Stimulated activated CD8-positive, alpha-beta memory T cell treated with anti-CD3 and anti-CD28 coated beads, Interleukin-4, amount 100 ng/mL, for 24 hours (primary cell): Measurements from ENCODE around the gene AKAP1.
"Not testable (repeated sequence)": the region's sequence is repeated elsewhere in the genome, so short reads cannot be mapped to it uniquely, and the experiment has no call there.

Source experiments
- DNase-seq: peaks from one replicate; pipeline ENCODE4 v3.0.0-alpha.2; 2020; ENCODE audit warnings: low read depth

Gene AKAP1

DNA sequence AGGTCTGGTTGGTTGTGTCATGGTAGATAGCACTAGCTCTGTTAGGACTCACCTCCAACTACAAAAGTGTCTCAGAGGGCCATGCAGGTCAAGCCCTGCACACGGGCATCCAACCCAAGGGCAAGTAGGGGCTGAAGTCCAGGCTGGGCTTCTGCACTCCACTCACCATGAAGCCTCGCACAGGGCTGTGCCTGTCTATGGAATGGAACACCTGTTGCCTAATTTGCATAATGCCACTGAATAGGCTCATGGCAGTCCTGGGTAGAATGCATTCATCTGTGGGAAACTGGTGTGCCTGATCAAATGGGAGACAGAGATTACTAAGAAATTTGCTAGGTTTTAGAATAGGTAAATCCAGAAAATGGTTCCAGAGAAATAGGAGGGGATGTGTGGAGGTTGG, 8.0 kb upstream of the AKAP1 start:
- no peak for DNase-seq

DNA sequence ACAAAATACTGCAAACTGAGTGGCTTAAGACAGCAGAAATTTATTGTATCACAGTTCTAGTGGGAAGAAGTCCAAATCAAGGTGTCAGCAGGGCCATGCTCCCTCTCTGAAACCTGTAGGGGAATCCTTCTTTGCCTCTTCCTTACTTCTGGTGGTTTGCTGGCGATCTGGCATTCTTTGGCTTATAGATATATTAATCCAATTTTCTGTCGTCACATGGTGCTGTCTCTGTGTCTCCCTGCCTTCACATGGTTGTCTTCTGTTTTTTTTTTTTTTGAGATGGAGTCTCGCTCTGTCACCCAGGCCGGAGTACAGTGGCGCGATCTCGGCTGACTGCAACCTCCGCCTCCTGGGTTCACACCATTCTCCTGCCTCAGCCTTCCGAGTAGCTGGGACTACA, 6.8 kb upstream of the AKAP1 start:
- DNase-seq: no peak

DNA sequence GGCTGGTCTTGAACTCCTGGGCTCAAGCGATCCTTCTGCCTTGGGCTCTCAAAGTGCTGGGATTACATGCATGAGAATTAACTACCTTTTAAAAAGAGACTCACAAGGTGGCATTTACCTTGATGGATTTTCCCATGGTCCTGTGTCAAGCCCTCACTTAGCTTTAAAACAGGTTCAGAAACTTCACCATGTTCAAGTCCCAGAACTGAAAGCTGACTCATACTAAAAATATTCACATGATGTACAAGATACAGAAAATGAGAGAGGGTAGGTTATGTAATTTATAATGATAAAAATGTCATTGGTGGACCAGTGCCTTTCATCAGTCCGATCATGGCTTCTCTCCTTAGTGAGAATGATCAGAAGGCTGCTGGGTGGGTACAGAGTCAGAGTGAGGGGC, 4.3 kb upstream of the AKAP1 start:
- no peak for DNase-seq

DNA sequence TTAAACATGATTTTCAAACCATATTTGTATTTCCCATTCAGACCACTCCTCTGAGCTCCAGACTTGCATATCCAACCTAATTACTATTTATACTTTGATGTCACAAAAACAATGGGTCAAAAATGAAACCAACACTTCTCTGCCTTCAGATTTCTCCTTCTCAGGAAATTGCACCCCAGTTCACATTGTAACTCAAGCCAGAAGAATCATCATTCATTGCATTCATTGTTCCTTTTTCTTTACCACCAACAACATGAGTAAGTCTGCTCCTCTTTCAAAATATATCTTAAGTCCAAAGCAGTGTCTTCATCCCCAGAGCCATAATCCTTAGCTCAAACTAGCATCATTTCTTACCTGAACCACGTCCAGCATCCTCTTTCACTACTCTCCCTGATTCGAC, 2.6 kb upstream of the AKAP1 start:
- no peak for DNase-seq

DNA sequence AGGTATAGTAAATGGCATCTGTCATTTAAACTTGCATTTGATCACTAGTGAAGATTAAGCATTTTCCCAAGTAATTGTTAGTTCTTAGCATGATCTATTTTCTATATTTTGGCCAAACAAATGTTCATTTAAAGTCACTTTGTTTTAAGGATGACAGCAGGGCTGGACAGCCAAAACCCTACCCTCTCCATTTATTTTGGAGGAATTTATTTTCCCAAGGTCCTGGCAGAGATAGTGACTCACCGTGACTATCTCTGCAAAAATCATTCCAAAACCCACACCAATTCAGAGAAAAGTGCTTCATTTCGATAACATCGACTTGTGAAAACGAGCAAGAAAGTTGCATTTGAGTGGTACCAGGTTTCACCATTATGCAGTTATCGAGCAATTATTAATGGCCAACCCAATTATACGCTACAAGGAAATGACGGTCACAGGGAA, 665 bp upstream of the AKAP1 start:
- DNase-seq: no peak

DNA sequence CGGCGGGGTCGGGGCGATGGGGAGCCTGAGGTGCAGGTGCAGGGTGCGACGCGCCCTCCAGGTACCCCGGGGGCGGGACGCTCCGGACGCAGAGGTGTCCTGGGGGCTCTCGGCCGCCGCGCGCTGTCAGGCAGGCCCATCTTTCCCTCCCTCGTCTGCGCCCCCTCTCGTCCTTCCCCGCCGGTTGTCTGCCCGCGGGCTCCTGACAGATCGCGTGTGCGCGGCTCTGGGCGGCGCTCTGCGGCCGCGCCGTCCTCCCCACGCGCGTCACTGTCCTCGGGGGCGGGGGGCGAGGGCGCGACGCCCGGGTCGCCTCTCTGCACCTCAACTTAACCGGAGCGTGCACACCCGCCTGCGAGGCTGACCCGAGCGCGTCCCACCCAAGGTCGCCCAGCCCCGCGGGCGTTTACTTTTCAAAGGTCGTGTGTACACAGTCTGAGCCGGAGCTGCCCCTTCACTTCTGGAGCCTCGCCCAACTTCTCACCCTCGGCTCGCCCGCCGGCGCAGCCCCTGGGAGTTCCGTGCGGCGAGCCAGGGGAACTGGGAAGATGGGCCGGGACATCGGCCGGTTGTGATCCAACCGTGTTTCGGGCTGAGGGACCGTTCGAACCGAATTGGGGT, 512 bp downstream of the AKAP1 start:
- peak; percentile 35 for DNase-seq

DNA sequence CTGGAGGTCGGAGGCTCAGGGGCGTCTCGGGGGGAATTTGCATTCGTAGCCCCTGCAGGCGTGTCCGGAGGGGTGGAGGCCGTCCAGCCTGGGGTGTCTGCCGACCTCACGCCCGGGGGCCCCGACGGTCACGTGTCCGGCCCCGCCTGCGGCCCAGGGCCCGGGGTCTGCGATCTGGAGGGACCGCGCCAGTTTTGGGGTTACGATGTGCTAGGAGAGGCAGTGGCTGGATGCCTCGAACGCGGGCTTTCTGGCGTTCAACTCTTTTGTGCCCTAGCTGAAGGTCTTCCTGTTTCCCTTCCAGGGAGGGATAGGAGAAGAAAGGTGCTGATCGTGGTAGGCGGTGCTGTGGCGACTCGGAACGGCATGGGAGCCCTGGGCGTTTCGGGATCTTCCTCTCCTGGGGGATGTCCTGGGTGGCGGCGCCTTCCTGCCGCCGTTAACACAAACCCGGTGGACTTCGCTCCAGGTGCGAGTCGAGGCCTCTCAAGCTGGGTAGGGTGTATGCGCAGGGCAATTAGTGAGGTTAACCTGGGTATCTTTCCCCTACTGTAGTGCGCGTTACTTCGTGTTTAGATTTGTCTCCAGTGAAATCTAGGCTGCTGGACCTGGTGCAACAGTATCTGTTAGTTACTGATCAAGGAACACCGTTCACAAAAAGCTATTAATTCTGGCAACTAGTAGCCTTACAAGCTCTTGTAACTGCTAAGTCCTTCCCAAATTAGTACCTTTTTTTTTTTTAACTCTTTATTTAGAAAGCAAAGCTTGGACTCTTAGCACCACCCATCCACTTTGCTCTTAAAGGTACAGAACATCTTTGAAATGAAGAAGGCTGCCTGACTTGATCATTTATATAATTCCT, 1.3 kb downstream of the AKAP1 start:
- no peak for DNase-seq

DNA sequence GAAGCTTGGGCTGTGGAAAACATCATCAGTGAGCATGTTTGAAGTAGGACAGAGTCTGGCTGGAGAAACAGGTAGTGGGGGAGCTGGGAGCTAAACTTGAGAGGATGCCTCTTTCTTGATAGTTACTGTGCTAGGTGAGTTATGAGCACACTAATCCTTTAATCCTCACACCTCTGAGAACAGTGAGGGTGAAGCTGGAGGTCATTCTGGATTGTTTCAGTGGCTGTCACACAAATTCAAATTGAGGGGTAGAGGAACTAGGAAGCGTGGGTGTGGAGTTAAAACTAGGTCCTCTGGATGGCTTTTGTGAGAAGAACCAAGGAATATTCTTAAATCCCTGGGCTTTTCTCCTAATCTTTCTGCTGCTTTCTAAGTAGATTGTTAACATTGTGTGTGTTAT, 3.3 kb downstream of the AKAP1 start:
- no peak for DNase-seq

DNA sequence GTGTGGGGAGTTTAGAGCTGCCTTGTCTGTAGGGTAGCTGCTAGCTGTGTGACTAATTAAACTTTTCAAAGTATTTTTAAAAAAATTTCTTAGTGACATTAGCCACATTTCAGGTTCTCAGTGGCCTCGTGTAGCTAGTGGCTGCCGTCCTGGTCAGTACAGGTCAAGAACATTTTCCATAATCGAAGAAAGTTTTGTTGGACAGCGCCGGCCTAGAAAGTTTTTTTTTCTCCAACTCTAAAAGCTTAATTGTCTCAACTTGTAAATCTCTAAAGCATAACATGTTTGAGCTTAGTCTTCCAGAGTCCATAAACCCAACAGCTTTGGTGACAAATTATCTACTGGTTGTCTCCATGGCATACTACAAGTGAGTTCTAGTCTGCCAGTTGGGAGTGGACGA, 4.3 kb downstream of the AKAP1 start:
- DNase-seq: no peak

DNA sequence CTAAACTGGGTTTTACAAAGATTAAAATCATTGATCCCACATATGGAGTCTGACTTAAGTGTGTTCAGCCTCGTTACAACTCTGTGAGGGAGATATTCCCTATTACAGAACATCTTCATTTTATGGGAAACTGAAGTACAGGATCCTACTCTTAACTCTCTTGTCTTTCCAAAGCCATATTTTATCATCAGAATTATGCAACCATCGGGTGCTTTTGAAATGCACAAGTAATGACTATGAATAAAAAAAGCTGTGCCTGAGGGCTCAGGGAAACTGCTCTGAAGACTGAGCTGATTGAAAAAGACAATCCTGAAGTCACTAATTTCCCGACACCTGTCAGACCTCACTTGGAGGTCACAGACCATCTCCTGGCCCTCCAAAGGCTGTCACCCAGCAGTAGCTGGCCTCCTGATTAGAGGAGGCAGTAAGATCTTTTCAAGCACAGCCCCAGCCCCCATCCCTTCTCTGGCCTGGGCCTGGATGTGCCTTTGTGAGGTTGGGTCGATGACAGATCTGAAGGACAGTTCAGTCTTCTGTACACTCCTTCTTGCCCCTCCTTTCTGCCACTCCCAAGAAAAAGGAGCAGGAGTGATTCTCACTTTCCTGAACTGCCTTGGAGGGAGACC, 5.6 kb downstream of the AKAP1 start:
- DNase-seq: no peak

DNA sequence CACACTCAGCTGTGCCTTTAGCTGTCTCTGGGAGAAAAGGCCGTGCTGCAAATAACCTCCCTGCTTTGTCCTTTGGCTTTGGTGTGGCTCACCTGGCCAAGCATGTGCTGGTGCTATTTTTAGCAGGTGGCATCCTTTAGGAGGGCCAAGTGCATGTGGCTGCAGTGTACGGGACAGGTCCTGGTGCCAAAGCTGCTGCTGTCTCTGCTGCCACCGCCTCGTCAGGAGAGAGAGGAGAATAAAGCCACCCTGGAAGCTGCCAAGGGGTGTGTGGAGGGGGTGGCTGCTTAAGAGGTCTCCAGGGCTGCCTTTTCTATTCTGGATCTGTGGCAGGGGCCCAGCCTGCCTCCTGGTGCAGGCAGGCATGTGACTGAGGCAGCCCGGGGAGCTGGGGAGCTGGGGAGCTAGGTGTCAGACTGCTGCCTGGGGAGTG, 6.2 kb downstream of the AKAP1 start:
- DNase-seq: no peak

DNA sequence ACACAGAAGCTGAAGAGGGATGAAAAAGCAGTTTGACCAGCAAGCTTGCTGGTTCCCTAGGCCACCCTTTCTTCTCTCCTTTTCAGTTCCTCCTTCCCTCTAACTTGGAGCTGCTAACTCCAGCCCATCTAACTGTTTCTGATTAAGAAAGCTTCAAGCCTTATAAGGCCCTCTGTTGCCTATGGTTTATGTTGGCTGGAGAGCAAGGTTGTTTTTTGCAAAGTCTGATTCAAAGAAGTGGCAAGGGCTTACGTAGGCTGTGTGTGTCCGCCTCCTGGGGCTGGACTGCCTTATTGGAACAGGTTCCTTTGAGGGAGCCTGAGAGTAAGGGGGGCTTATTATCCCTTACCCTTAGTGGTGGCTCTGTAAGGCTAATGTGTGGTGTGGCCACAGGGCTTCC, 7.1 kb downstream of the AKAP1 start:
- no peak for DNase-seq

DNA sequence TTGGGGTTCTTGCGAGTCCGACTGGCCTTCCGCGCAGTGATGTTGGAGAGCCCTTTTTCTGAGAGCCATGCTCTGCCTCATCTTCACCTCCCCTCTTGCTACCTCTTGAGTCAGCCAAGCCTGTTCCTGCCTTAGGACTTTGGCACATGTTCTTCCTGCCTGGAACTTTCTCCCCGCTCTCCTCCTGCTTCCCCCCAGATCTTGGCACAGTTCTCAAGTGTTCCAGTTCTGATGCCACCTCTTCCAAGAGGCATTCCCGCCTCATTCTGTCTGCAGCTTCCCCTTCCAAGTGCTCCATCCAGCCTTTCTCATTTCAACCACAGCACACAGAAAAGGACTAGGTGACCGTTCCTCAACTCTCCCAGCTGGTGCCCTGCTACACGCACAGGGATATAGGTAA, 7.7 kb downstream of the AKAP1 start:
- no peak for DNase-seq

DNA sequence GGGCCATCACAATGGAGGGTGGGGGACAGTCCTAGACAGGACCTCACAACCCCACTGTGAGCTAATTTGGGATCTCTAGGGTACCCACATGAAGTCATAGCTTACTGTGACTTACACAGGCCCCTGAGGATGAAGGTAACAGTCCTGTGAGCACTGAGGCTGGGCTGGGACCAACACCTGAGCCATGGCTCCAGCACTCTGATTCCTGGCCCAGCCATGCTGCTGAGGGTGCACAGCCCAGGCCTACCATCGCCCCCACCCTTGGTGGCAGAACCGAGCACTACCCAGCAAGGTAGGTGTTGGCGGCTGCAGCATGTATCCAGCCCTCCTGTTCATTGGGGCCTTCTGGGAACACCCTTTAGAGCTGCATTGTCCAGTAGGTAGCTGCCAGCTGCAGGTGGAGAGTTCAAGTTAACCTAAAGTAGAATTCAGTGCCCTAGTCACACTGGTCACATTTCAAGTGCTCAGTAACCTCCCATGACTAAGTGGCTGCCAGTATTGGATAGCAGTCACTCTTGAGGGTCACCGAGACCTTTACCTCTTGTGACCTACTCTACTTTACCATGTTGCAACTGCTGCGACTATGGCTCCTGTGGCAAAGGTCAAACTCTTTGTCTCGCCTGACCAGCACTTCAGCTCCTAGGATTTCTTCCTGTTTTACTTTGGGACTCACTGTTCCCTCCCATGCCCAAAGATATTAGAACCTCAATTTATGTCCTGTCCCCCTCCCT, 11.6 kb downstream of the AKAP1 start:
- DNase-seq: no peak

DNA sequence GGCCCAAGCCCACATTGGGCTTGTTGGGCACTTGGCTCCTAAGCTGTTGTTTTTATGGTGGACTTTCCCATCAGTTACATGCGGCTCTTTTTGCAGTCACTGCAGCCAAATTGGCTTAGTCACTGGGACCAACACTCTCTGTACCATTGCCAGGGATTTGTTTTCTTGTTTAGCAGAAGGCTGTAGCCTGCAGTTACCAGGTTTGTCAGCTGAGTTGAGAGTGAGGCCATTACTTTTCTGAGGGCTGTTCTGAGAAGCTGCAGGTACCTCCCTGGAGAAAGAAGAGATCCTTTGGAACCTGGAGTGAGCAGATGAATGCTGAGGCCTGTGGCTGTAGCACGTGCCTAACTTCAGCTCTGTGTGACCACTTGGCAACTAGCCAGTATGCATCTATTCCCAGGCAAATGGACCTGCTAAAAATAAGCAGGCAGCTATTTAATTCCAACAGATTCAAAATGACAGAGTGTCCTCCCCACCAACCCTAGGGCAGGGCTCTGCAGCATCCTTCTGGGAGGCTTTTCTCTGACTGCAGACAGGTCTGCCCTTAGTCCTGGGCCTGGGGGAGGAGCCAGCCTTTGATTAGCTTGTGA, 12.9 kb downstream of the AKAP1 start:
- no peak for DNase-seq

DNA sequence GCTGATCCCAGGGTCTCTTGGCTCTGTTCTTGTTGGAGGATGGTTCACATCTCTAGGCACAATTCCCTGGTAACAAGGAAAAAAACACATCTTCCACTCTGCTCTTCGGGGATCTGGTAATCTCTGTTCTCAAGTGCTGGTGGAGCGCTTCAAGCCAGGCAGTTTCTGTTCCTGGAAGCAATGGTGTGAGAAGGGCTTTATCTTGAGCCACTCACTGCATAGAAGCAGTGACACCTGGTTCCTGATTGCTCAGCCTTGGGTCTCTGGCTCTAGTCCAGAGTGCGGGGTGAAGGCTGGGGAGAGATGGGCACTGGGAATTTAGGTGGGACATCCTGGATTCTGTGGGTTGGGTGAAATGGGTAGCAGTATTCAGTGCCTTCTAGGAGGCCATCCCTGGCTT, 14.1 kb downstream of the AKAP1 start:
- no peak for DNase-seq

DNA sequence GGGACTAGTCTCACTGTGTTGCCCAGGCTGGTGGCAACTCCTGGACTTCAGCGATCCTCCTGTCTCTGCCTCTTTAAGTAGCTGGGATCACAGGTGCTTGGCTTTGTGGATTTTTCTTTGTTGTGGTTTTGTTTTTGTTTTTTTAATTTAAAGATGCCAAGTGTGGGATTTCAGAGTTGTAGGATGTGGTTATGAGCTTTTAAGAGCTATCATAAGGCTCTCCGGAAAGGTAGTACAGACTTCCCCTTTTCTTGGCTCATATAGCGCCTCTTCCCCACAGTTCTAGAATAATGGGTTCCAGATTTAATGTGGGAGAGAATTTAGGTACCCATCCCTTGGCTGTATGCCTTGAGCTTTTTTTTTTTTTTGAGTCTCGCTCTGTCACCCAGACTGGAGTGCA, 17.1 kb downstream of the AKAP1 start:
- DNase-seq: no peak

DNA sequence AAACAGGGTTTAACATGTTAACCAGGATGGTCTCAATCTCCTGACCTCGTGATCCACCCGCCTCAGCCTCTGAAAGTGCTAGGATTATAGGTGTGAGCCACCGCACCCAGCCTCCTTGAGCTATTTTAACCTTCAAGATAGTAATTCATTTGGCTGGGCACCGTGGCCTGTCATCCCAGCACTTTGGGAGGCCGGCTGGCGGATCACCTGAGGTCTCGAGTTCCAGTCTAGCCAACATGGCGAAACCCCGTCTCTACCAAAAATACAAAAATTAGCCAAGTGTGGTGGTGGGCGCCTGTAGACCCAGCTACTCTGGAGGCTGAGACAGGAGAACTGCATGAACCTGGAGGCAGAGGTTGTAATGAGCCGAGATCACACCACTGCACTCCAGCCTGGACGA, 17.6 kb downstream of the AKAP1 start:
- DNase-seq: not testable (repeated sequence)

DNA sequence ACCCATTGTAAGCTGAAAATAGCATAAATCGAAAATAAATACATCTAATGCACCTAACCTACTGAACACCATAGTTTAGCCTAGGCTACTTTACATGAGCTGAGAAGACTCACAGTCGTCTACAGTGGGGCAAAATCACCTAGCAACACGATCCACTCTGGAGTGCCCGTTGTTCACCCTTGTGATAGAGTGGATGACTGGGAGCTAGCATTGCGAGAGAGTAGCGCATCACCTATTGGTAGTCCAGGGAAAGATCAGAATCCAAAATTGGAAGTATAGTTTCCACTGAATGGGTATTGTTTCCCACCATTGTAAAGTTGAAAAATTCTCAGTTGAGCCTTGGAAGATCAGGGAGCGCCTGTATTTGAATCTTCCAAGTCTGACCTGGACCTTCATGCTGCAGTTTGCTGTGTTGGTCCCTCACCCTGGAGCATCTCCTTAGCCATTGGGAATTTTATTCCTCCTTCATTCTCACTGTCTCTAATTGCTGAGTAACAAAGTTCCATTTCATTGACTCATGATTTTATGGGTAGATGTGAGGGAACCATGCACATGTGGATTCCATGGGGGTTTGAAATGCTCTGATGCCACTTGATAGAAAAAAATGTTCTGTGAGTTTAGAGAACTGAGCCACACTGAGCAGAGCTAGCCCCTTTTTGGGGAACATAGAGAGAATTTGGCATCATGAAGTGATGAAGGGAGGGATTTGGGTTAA, 19.6 kb downstream of the AKAP1 start:
- DNase-seq: no peak

DNA sequence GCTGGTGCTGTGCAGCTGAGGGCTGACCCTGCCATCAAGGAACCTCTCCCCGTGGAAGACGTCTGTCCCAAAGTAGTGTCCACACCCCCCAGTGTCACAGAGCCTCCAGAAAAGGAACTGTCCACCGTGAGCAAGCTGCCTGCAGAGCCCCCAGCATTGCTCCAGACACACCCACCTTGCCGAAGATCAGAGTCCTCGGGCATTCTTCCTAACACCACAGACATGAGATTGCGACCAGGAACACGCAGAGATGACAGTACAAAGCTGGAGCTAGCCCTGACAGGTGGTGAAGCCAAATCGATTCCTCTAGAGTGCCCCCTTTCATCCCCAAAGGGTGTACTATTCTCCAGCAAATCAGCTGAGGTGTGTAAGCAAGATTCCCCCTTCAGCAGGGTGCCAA, 20.5 kb downstream of the AKAP1 start:
- DNase-seq: no peak

DNA sequence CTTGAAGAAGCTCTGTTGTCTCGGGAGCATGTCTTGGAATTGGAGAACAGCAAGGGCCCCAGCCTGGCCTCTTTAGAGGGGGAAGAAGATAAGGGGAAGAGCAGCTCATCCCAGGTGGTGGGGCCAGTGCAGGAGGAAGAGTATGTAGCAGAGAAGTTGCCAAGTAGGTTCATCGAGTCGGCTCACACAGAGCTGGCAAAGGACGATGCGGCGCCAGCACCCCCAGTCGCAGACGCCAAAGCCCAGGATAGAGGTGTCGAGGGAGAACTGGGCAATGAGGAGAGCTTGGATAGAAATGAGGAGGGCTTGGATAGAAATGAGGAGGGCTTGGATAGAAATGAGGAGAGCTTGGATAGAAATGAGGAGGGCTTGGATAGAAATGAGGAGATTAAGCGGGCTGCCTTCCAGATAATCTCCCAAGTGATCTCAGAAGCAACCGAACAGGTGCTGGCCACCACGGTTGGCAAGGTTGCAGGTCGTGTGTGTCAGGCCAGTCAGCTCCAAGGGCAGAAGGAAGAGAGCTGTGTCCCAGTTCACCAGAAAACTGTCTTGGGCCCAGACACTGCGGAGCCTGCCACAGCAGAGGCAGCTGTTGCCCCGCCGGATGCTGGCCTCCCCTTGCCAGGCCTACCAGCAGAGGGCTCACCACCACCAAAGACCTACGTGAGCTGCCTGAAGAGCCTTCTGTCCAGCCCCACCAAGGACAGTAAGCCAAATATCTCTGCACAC, 21.2 kb downstream of the AKAP1 start:
- DNase-seq: no peak
